ENCODE measurements around the gene CHRNE.

The CHRNE gene

GRCh38 chr17:4940555-4941318 is 37.8 kb upstream of the CHRNE start:
- Histone ChIP-seq H3K27me3 (ENCODE audit: insufficient read depth, poor library complexity, severe bottlenecking) (no peaks in the 10 kb centered on the region), H3K4me1 (ENCODE audit: insufficient read depth, poor library complexity, severe bottlenecking) (peaks cover 25% of the 10 kb centered on the region), H3K9me3 (ENCODE audit: severe bottlenecking) (no peaks in the 10 kb centered on the region), H3K27ac (ENCODE audit: poor library complexity, severe bottlenecking) (peak overlapping the region; percentile 99), H3K4me3 (ENCODE audit: severe bottlenecking) (peak overlapping the region; percentile 63), H3K36me3 (ENCODE audit: low read depth) (peaks cover 55% of the 10 kb centered on the region)
- ATAC-seq (ENCODE audit: low read depth) (peak; percentile 57), DNase-seq (ENCODE audit: low spot score) (peak; percentile 87)
- no peak for TF ChIP-seq CTCF (IDR thresholded peaks at IDR 0.05; ENCODE audit: poor library complexity, severe bottlenecking)

GRCh38 chr17:4939796-4940554 is 37.1 kb upstream of the CHRNE start, which contains the start of the genes RNF167 and SLC25A11:
Gene RNF167, plus strand, starts transcription at chr17:4940268. Its CDS starts 642 bp downstream, at chr17:4940910.
Gene SLC25A11, minus strand, starts transcription at chr17:4940046. Its CDS starts 136 bp downstream, at chr17:4939910.
- peak; percentile 78 for ATAC-seq (ENCODE audit: low read depth)
- Histone ChIP-seq H3K4me3 (ENCODE audit: severe bottlenecking) (peak within 1 kb of the TSS; percentile 63), H3K36me3 (ENCODE audit: low read depth) (peaks cover 49% of the 10 kb centered on the region), H3K9me3 (ENCODE audit: severe bottlenecking) (no peaks in the 10 kb centered on the region), H3K27ac (ENCODE audit: poor library complexity, severe bottlenecking) (peak within 1 kb of the TSS; percentile 99), H3K27me3 (ENCODE audit: insufficient read depth, poor library complexity, severe bottlenecking) (no peaks in the 10 kb centered on the region), H3K4me1 (ENCODE audit: insufficient read depth, poor library complexity, severe bottlenecking) (peaks cover 18% of the 10 kb centered on the region)
- DNase-seq (ENCODE audit: low spot score) = peak; percentile 96
- TF ChIP-seq CTCF (IDR thresholded peaks at IDR 0.05; ENCODE audit: poor library complexity, severe bottlenecking) = no peak

GRCh38 chr17:4939546-4939795 is 36.6 kb upstream of the CHRNE start:
- ATAC-seq (ENCODE audit: low read depth) (no peak; the same call in 2 of the 3 replicates), DNase-seq (ENCODE audit: low spot score) (no peak)
- Histone ChIP-seq H3K4me1 (ENCODE audit: insufficient read depth, poor library complexity, severe bottlenecking) (peaks cover 12% of the 10 kb centered on the region), H3K27me3 (ENCODE audit: insufficient read depth, poor library complexity, severe bottlenecking) (no peaks in the 10 kb centered on the region), H3K36me3 (ENCODE audit: low read depth) (peaks cover 44% of the 10 kb centered on the region), H3K9me3 (ENCODE audit: severe bottlenecking) (no peaks in the 10 kb centered on the region), H3K27ac (ENCODE audit: poor library complexity, severe bottlenecking) (peak overlapping the region; percentile 99), H3K4me3 (ENCODE audit: severe bottlenecking) (peak overlapping the region; percentile 63)
- no peak for TF ChIP-seq CTCF (IDR thresholded peaks at IDR 0.05; ENCODE audit: poor library complexity, severe bottlenecking)

- peaks cover 41% of the 10 kb centered on the region for H3K36me3 ChIP-seq (ENCODE audit: low read depth)
- ATAC-seq (ENCODE audit: low read depth) = no peak
- peak overlapping the region; percentile 63 for H3K4me3 ChIP-seq (ENCODE audit: severe bottlenecking)
Measured at GRCh38 chr17:4938688-4939545, 36.0 kb upstream of the CHRNE start.

More at GRCh38 chr17:4938688-4939545, 36.0 kb upstream of the CHRNE start:
- DNase-seq (ENCODE audit: low spot score) = no peak
- Histone ChIP-seq H3K27me3 (ENCODE audit: insufficient read depth, poor library complexity, severe bottlenecking) (no peaks in the 10 kb centered on the region), H3K4me1 (ENCODE audit: insufficient read depth, poor library complexity, severe bottlenecking) (peaks cover 7% of the 10 kb centered on the region), H3K9me3 (ENCODE audit: severe bottlenecking) (no peaks in the 10 kb centered on the region), H3K27ac (ENCODE audit: poor library complexity, severe bottlenecking) (peak overlapping the region; percentile 99)
- TF ChIP-seq CTCF (IDR thresholded peaks at IDR 0.05; ENCODE audit: poor library complexity, severe bottlenecking) = no peak

Data from RWPE2 (cell line).